Stimulated activated CD8-positive, alpha-beta memory T cell treated with anti-CD3 and anti-CD28 coated beads, Interleukin-7, amount 100 ng/mL, for 24 hours (primary cell): ENCODE results near the gene ART4.

Experiments
- DNase-seq: peaks from one replicate; pipeline ENCODE4 v3.0.0-alpha.2; 2020; ENCODE audit warnings: low read depth

The ART4 gene

DNA sequence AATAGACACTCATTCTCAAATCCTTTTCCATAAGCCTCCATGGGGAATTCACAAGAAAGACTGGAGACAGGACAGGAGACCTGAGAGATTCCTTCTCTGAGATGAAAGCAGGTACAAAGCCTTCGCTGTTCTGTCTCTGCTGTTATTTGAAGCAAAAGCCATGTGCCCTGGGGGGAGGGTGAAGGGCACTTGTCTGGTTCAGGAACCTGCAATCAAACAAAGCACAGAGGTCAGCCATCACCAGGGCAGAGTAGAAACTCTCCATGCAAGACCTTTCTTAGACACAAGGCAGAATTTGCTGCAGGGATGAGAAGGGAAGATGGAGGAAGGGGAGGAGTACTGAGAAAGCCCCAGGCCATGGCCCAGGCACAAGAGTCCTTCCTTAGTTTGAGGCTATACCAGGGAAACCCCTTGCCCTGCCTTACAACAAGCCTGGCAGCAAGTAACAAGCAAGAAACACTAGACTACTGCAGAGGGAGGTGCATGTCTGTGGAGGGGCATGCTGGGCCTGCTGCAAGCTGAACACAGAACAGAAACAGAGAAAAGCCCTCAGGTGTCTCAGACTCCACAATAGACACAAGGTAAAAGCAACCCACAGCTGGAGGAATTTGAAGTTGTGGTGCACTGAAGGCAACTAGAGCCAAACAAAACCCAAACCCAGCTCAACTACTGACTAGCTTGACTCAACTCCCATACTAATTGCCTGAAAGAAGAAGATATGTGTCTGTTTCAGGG, 7.8 kb upstream of the ART4 start:
- DNase-seq, result no peak

DNA sequence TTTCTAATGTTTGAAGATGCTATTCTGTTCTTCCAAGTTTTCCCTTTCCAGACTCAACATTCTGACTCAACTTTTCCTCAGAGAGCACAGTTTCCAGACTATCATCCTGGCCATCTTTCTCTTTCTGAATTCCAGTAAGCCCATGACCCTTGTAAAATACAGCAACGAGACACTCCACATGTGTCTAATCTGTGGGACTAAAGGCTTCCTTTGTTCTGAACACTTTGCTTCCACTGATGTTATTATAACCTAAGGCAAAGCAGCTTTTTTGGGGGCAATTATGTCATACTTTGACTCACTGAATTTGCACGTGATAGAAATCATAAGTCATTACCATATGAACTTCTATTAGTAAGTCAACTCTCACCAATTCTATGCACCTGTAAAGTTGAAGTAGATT, 6.3 kb upstream of the ART4 start:
- no peak for DNase-seq

DNA sequence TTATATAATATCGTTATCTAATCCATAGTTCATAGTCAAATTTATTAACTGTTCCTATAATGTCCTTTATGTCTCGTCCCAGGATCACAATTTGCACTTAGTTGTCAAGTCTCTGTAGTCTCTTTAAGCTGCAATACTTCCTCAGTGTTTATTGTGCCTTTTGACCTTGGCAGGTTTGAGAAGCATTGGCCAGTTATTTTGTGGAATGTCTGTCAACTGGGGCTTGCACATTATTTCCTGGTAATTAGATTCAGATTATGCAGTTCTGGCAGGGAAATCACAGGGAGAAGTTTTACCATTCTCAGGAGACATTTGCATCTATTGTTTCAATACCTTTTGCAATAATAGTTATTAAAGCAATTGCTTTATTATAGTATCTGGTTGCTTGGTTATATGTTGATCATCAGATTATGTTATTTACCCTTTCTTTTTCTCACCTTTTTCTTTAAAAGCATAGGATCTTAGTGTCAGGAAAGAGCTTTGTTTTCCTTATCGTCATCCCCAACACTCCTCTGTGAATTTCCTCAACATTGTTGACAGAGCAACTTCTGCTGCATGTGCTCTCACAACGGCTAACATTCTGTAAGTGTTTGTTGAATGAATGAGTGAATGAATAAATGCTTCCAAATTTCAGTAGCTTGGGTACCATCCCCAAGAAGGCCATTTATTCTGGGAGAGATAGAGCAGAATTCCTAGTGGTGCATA, 3.7 kb upstream of the ART4 start:
- no peak for DNase-seq

DNA sequence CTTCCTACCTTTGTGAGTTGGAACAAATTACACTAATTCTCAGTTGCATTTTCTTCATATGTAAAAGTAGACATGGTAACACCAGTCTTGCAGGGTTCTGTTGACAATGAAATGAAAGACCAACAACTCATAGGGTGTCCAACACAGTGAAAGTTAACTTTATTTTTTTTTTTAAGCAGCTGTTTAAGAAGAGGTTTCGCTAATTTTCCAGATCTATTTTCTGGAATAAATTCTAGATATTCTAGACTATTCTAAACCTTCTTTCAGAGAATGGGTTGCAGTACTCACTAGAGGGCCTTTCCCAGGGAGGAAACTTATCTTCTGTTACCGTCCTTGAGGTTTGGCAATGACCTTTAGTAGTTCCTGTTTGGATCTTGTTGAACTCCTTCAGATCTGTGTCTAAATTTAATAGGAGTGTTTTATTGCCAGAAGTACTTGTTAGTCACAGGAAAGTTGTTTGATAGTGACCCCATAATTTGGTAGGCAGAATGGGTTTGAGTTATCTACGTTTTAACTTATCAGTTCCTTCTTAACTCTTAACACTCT, 2.8 kb upstream of the ART4 start:
- DNase-seq, result no peak

DNA sequence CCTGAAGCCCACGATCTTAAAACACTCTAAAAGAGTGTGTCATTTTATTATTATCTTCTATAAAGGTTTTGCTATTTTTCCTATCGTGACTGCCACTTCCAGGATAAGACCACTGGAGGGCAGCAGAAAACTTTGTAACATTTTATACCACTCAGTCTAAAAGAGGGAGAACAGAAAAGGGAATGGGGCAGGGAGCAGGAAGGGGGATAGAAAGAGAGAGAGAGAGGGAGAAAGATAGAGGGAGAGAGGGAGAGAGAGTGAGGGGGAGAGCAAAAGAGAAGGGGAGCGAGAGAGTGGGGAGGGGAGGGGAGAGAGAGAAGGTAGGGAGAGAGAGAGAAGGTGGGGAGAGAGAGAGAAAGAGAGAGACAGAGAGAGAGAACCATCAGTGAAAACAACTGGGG, 2.0 kb upstream of the ART4 start:
- DNase-seq, result no peak

GRCh38 chr12:14844401-14844800, 1.1 kb upstream of the ART4 start:
- no peak for DNase-seq

GRCh38 chr12:14842315-14842714, 1.0 kb downstream of the ART4 start:
- no peak for DNase-seq

GRCh38 chr12:14841761-14842160, 1.6 kb downstream of the ART4 start:
- DNase-seq, result no peak

- no peak for DNase-seq
These were observed 2.7 kb downstream of the ART4 start for GRCh38 chr12:14840616-14841015.

- no peak for DNase-seq
These were observed 4.1 kb downstream of the ART4 start for GRCh38 chr12:14839262-14839661.

GRCh38 chr12:14836336-14837210, 6.8 kb downstream of the ART4 start:
- no peak for DNase-seq

- DNase-seq, result no peak
These were observed 8.8 kb downstream of the ART4 start for GRCh38 chr12:14834509-14834908.

DNA sequence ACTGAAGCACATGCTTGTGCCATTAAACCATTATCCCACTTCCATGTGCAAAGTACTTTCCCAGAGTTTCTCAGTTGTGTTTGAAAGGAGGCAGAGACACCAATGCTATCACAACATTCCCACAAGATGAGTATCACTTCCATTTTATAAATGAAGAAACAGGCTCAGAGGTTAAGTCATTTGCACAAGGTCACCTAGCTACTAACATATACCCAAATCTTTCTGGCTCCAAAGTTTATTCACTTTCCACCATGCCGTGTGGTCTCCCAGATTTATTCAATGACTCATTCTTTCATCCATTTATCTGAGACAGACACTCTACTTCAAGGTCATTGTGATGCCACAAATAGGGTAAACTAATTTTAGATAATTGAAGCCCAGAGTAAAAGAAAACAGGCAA, 9.4 kb downstream of the ART4 start:
- DNase-seq, result no peak

GRCh38 chr12:14833336-14833735, 10.0 kb downstream of the ART4 start:
- no peak for DNase-seq

DNA sequence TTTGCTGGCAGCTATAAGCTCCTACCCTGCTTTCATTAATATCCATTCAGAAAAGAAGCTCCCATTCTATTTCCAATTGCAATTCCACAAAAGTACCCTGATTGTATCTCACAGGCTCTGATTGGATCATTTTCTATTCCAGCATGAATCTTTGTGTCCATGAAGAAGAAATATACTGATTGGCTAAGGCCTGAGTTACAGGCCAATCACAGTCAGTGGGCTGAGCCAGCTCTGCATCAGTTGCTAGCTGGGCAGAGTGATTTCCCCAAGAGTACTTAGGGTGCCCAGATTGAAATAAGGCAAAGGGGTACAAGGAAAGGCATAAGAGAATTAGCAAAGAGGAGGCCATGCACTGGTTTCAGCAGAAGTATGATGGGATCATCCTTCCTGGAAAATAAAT, 14.4 kb downstream of the ART4 start:
- DNase-seq, result no peak

DNA sequence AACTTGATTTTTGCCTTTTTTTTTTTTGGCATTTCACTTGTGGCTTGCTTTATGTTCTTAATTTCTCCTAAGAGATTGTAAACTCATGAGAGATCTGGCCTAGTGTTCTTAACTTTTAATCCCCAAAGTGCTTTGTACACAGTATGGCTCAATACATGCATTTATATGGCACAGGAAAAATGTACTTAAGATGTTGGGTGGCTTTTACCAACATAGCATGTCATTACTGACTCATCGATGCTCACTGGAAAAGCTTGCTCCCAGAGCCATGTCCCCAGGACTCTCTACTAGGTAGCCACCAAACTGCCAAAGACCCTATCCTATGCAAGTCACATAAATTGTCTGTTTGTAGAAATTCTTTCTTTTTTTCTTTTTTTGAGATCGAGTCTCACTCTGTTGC, 16.3 kb downstream of the ART4 start:
- no peak for DNase-seq

- DNase-seq, result no peak
These were observed 16.8 kb downstream of the ART4 start for GRCh38 chr12:14826491-14826890.

GRCh38 chr12:14825256-14825655, 18.1 kb downstream of the ART4 start:
- DNase-seq, result no peak

DNA sequence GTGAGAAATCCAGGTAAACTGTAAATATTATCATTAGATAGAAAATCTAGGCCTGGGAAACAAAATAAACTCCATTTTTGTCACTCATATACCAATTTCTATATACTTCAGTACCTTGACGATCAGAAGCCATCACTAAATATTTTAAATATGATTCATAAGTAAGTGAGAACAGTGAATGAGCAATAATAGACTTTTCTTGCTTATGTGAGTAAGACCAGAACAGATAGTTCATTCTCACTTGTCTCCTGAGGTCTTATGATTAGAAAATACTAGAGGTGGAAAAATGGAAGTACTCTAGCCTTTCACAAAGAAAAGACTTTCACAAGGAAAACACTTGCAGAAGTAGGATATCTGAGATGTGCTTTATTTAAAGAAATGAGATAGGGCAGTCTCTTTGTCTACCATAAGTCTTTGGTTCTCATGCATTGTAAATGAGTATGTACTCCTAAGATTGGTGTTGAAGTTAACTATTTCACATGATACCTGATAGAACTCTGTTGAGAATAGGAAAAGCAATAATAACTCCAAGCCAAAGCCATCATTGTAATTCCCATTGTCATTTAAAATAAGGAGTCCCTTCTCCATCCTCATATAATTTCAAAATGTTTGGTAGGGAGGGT, 19.2 kb downstream of the ART4 start:
- no peak for DNase-seq

GRCh38 chr12:14814014-14814413, 29.3 kb downstream of the ART4 start, which contains the start of gene SMCO3:
TSS of gene SMCO3 (minus strand) at chr12:14814182. CDS start at chr12:14806680, 7,502 bp downstream.
- no peak for DNase-seq

GRCh38 chr12:14811486-14811885, 31.8 kb downstream of the ART4 start:
- DNase-seq, result no peak

GRCh38 chr12:14810953-14811483, 32.3 kb downstream of the ART4 start:
- DNase-seq, result no peak
